SJSA1 (cell line): Measurements from ENCODE around the gene CD63. TPM values are rescaled to one million over a fixed set of nuclear protein-coding genes. Genes with fewer than 3 reads are reported as not detected.
A peak's percentile ranks its signal among the peaks of the same experiment; 100 is the strongest.

Source experiments
- DNase-seq, 2 experiments: peaks; one replicate each; pipeline ENCODE4 v3.0.0-alpha.2; 2015 to 2020; ENCODE audit warnings: low spot score in 2 of 2, low read depth in 1 of 2
- H3K27ac ChIP-seq: fragments of 250-450 bp; sonication (Bioruptor Pico); 2 replicates; pipeline ENCODE4 v1.5.1; 2020; ENCODE audit warnings: mild to moderate bottlenecking, moderate library complexity
- H3K27me3 ChIP-seq: fragments of 250-450 bp; sonication (Bioruptor Pico); replicated peaks from 2 replicates; pipeline ENCODE4 v1.5.1; 2020; ENCODE audit warnings: mild to moderate bottlenecking, moderate library complexity
- H3K36me3 ChIP-seq: fragments of 250-450 bp; sonication (Bioruptor Pico); 2 replicates; pipeline ENCODE4 v1.5.1; 2020; ENCODE audit warnings: mild to moderate bottlenecking
- H3K4me1 ChIP-seq: fragments of 250-450 bp; sonication (Bioruptor Pico); replicated peaks from 2 replicates; pipeline ENCODE4 v1.6.1; 2021; ENCODE audit warnings: mild to moderate bottlenecking
- H3K4me3 ChIP-seq: fragments of 250-450 bp; sonication (Bioruptor Pico); 2 replicates; pipeline ENCODE4 v1.5.1; 2020; ENCODE audit warnings: mild to moderate bottlenecking
- H3K9me3 ChIP-seq: fragments of 250-450 bp; sonication (Bioruptor Pico); replicated peaks from 2 replicates; pipeline ENCODE4 v1.5.1; 2020; ENCODE audit warnings: mild to moderate bottlenecking
- total RNA-seq: library from RNA; depleted of rRNA; stranded (reverse); fragments of >200 nt; shearing (Covaris generic); gene quantifications from 2 replicates; pipeline ENCODE4 v1.2.3, GENCODE V29; 2014; rRNA removed

CD63 gene
- total RNA-seq, 1 experiment from 2014 or later: 1,021 TPM

DNA sequence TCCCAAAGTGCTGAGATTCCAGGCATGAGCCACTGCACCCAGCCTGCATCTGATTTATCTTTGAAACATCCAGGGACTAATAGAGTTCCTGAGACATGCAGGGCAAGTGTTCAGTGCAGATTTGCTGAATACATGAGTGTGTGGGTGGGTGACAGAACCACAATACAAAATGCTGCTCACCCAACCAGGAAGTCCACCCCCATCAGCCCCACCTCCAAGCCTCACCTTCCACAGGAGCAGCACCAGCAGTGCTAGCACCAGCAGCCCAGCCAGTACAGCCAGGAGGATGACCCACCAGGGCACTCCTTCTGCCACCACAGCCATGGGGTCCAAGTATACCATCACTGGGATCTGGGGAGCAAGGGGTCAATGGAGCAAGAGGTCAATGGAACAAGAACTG lies 41.1 kb downstream of the CD63 start:
- no peak overlapping the region for H3K27ac ChIP-seq
- H3K4me3 ChIP-seq: no peak overlapping the region
- H3K4me1 ChIP-seq: no peaks in the 10 kb centered on the region
- H3K36me3 ChIP-seq: no peaks in the 10 kb centered on the region
- DNase-seq: no peak
- H3K9me3 ChIP-seq: no peaks in the 10 kb centered on the region
- peaks cover 5% of the 10 kb centered on the region; the same call in 1 of the 2 replicates for H3K27me3 ChIP-seq

DNA sequence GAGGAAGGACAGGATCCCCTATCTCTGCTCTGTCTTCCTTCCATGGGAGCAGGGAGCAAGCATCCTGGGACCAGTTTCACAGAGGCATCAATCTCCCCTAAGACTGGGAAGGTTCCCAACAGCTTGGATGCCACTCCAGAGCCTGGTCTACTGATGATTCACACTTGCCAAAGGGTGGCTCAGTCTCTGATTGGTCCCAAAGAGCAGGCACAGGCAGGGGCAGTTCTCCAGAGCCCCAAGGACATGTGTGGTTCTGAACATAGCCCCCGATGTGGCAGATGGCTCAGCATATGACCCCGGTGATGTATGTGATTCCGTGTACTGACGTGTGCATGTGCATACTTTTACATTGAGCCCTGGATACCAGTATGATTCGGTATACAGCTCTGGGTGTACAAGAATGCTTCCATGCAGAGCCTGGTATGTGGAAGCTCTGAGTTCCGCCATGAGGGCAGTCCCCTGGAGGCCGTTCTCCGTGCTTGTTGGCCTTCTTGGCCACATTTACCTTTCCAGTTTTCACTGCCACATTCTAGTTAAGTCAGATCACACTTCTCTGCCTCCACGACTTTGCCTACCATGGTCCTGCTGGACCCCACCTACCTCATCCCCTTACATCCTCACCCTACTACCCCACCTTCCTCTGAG lies 42.3 kb downstream of the CD63 start:
- Histone ChIP-seq H3K36me3 (no peaks in the 10 kb centered on the region), H3K4me3 (no peak overlapping the region), H3K9me3 (no peaks in the 10 kb centered on the region), H3K4me1 (no peaks in the 10 kb centered on the region), H3K27ac (no peak overlapping the region), H3K27me3 (peaks cover 9% of the 10 kb centered on the region; the same call in 1 of the 2 replicates)
- DNase-seq: no peak

GRCh38 chr12:55685671-55686070 lies 43.1 kb downstream of the CD63 start:
- no peak for DNase-seq
- peaks cover 9% of the 10 kb centered on the region; the same call in 1 of the 2 replicates for H3K27me3 ChIP-seq
- H3K4me3 ChIP-seq: no peak overlapping the region

GRCh38 chr12:55684761-55685370 lies 43.9 kb downstream of the CD63 start:
- H3K9me3 ChIP-seq: no peaks in the 10 kb centered on the region

More at GRCh38 chr12:55685671-55686070, 43.1 kb downstream of the CD63 start:
- no peaks in the 10 kb centered on the region for H3K9me3 ChIP-seq
- no peak overlapping the region for H3K27ac ChIP-seq
- no peaks in the 10 kb centered on the region for H3K4me1 ChIP-seq
- no peaks in the 10 kb centered on the region for H3K36me3 ChIP-seq

GRCh38 chr12:55683676-55684075 lies 45.1 kb downstream of the CD63 start:
- no peak for DNase-seq
- Histone ChIP-seq H3K9me3 (no peaks in the 10 kb centered on the region), H3K4me3 (no peak overlapping the region), H3K4me1 (no peaks in the 10 kb centered on the region), H3K36me3 (no peaks in the 10 kb centered on the region), H3K27me3 (peaks cover 9% of the 10 kb centered on the region; the same call in 1 of the 2 replicates), H3K27ac (no peak overlapping the region)

More at GRCh38 chr12:55684761-55685370, 43.9 kb downstream of the CD63 start:
- H3K27me3 ChIP-seq: peaks cover 9% of the 10 kb centered on the region; the same call in 1 of the 2 replicates
- DNase-seq: no peak
- no peak overlapping the region for H3K27ac ChIP-seq
- no peaks in the 10 kb centered on the region for H3K36me3 ChIP-seq
- H3K4me3 ChIP-seq: no peak overlapping the region
- H3K4me1 ChIP-seq: no peaks in the 10 kb centered on the region

DNA sequence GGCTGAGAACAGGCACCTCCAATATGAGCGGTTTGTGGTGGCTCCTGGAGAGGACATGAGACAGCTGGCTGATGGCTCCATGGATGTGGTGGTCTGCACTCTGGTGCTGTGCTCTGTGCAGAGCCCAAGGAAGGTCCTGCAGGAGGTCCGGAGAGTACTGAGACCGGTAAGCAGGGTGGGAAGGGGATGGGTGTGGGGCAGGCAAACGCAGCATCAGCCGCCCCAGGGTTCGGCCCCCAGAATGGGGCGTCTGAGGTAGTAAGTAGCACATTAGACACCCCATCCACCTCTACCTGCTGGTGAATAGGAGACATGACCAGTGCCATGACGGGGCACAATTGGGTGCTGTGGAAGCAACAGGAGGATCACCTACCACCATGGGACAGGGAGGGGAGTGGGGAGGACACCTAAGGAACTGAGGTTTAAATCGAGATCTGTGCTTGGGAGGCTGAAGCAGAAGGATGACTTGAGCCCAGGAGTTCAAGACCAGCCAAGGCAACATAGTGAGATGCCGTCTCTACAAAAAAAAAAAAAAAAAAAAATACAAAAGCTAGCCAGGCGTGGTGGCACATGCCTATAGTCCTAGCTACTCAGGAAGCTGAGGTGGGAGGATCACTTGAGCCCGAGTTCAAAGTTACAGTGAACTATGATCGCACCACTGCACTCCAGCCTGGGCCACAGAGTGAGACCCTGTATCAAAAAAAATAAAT lies 46.6 kb downstream of the CD63 start:
- no peak for DNase-seq
- Histone ChIP-seq H3K27ac (no peak overlapping the region), H3K9me3 (no peaks in the 10 kb centered on the region), H3K36me3 (no peaks in the 10 kb centered on the region), H3K27me3 (peaks cover 9% of the 10 kb centered on the region; the same call in 1 of the 2 replicates), H3K4me3 (no peak overlapping the region), H3K4me1 (no peaks in the 10 kb centered on the region)

GRCh38 chr12:55681142-55682077 lies 47.4 kb downstream of the CD63 start:
- no peaks in the 10 kb centered on the region for H3K4me1 ChIP-seq
- peak in 1 of 2 experiments; percentile 20 for DNase-seq
- peaks cover 9% of the 10 kb centered on the region; the same call in 1 of the 2 replicates for H3K27me3 ChIP-seq
- no peaks in the 10 kb centered on the region for H3K9me3 ChIP-seq
- no peak overlapping the region for H3K4me3 ChIP-seq
- H3K27ac ChIP-seq: no peak overlapping the region
- no peaks in the 10 kb centered on the region for H3K36me3 ChIP-seq

DNA sequence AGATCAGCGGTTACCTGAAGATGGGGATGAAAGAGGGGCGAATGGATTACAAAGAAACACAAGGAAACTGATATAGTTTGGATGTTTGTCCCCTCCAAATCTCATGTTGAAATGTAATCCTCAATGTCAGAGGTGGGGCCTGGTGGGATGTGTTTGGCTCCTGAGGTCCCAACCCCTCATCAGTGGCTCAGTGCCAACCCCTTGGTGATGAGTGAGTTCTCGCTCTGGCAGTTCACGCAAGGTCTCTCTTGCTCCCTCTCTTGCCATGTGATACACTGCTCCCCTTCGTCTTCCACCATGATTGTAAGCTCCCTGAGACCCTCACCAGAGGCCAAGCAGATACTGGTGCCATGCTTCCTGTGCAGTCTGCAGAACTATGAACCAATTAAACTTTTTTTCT lies 49.1 kb downstream of the CD63 start:
- H3K9me3 ChIP-seq: no peaks in the 10 kb centered on the region
- peaks cover 14% of the 10 kb centered on the region; the same call in 1 of the 2 replicates for H3K27me3 ChIP-seq
- no peak overlapping the region for H3K4me3 ChIP-seq
- no peaks in the 10 kb centered on the region for H3K4me1 ChIP-seq
- DNase-seq: no peak
- no peaks in the 10 kb centered on the region for H3K36me3 ChIP-seq
- H3K27ac ChIP-seq: no peak overlapping the region

DNA sequence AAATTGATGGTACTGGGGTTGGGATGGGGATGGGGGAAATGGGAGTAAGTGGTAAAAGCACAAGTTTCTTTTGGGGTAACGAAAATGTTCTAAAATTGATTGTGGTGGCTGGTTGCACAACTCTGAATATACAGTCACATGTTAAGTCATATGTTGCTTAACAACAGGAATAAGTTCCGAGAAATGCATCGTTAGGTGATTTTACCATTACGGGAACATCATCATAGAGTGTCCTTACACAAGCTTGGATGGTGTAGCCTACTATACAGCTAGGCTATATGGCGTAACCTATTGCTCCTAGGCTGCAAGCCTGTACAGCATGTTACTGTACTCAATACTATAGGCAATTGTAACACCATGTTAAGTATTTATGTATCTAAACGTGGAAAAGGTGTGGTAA lies 52.1 kb downstream of the CD63 start:
- no peak for DNase-seq
- H3K27me3 ChIP-seq: peaks cover 7% of the 10 kb centered on the region; the same call in 1 of the 2 replicates
- no peaks in the 10 kb centered on the region for H3K36me3 ChIP-seq
- no peak overlapping the region for H3K4me3 ChIP-seq
- H3K27ac ChIP-seq: no peak overlapping the region
- H3K9me3 ChIP-seq: no peaks in the 10 kb centered on the region
- no peaks in the 10 kb centered on the region for H3K4me1 ChIP-seq

GRCh38 chr12:55675666-55676065 lies 53.1 kb downstream of the CD63 start:
- no peak for DNase-seq
- peaks cover 6% of the 10 kb centered on the region; the same call in 1 of the 2 replicates for H3K27me3 ChIP-seq
- no peak overlapping the region for H3K27ac ChIP-seq
- H3K9me3 ChIP-seq: no peaks in the 10 kb centered on the region
- no peak overlapping the region for H3K4me3 ChIP-seq
- no peaks in the 10 kb centered on the region for H3K36me3 ChIP-seq
- no peaks in the 10 kb centered on the region for H3K4me1 ChIP-seq

Other genes with a start within 250 kb of the CD63 start
- gene OR6C68, start 236.6 kb downstream of the CD63 start, total RNA-seq: not detected in 2 replicates
- not detected in 2 replicates for gene OR6C4, start 179.4 kb downstream of the CD63 start, total RNA-seq
- gene OR2AP1, start 156.5 kb downstream of the CD63 start, total RNA-seq: not detected in 2 replicates
- not detected in 2 replicates for gene OR10P1, start 92.1 kb downstream of the CD63 start, total RNA-seq
- gene ITGA7, start 21.1 kb downstream of the CD63 start, total RNA-seq: 0.24 TPM in 1 of 2 replicates, not detected in the other
- 82.0 and 91.9 TPM in 2 replicates for gene BLOC1S1, start 13.0 kb downstream of the CD63 start, total RNA-seq
- gene RDH5, start 8.6 kb downstream of the CD63 start, total RNA-seq: 0.22 and 1.9 TPM in 2 replicates
- gene GDF11, start 14.1 kb upstream of the CD63 start, total RNA-seq: 1.7 and 2.7 TPM in 2 replicates
- 124 and 208 TPM in 2 replicates for gene SARNP, start 88.7 kb upstream of the CD63 start, total RNA-seq
- 15.4 and 15.7 TPM in 2 replicates for gene ORMDL2, start 89.0 kb upstream of the CD63 start, total RNA-seq
- gene DNAJC14, start 100.6 kb upstream of the CD63 start, total RNA-seq: 41.6 and 58.1 TPM in 2 replicates
- gene MMP19, start 113.9 kb upstream of the CD63 start, total RNA-seq: 9.8 and 14.5 TPM in 2 replicates
- gene PYM1, start 198.9 kb upstream of the CD63 start, total RNA-seq: 25.1 and 43.7 TPM in 2 replicates
- 23.9 and 46.2 TPM in 2 replicates for gene DGKA, start 202.2 kb upstream of the CD63 start, total RNA-seq
- 0.34 TPM in 1 of 2 replicates, not detected in the other for gene PMEL, start 237.0 kb upstream of the CD63 start, total RNA-seq
- 74.4 and 82.1 TPM in 2 replicates for gene CDK2, start 237.8 kb upstream of the CD63 start, total RNA-seq
- 17.4 and 33.0 TPM in 2 replicates for gene RAB5B, start 245.1 kb upstream of the CD63 start, total RNA-seq